NCI-H2081 treated with DMSO at 0.1 percent for 48 hours (cell line): ENCODE results near the gene FAM184A.
"Not testable (repeated sequence)": the region's sequence is repeated elsewhere in the genome, so short reads cannot be mapped to it uniquely, and the experiment has no call there.

ENCODE experiments used
- DNase-seq: peaks from one replicate; lab custom pipeline; 2025; lab: John Stamatoyannopoulos, UW

FAM184A gene, protein sequence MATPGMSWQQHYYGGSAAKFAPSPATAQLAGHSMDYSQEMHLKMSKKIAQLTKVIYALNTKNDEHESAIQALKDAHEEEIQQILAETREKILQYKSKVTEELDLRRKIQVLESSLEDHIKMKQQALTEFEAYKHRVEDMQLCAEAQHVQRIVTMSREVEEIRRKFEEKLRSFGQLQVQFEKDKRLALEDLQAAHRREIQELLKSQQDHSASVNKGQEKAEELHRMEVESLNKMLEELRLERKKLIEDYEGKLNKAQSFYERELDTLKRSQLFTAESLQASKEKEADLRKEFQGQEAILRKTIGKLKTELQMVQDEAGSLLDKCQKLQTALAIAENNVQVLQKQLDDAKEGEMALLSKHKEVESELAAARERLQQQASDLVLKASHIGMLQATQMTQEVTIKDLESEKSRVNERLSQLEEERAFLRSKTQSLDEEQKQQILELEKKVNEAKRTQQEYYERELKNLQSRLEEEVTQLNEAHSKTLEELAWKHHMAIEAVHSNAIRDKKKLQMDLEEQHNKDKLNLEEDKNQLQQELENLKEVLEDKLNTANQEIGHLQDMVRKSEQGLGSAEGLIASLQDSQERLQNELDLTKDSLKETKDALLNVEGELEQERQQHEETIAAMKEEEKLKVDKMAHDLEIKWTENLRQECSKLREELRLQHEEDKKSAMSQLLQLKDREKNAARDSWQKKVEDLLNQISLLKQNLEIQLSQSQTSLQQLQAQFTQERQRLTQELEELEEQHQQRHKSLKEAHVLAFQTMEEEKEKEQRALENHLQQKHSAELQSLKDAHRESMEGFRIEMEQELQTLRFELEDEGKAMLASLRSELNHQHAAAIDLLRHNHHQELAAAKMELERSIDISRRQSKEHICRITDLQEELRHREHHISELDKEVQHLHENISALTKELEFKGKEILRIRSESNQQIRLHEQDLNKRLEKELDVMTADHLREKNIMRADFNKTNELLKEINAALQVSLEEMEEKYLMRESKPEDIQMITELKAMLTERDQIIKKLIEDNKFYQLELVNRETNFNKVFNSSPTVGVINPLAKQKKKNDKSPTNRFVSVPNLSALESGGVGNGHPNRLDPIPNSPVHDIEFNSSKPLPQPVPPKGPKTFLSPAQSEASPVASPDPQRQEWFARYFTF

DNA sequence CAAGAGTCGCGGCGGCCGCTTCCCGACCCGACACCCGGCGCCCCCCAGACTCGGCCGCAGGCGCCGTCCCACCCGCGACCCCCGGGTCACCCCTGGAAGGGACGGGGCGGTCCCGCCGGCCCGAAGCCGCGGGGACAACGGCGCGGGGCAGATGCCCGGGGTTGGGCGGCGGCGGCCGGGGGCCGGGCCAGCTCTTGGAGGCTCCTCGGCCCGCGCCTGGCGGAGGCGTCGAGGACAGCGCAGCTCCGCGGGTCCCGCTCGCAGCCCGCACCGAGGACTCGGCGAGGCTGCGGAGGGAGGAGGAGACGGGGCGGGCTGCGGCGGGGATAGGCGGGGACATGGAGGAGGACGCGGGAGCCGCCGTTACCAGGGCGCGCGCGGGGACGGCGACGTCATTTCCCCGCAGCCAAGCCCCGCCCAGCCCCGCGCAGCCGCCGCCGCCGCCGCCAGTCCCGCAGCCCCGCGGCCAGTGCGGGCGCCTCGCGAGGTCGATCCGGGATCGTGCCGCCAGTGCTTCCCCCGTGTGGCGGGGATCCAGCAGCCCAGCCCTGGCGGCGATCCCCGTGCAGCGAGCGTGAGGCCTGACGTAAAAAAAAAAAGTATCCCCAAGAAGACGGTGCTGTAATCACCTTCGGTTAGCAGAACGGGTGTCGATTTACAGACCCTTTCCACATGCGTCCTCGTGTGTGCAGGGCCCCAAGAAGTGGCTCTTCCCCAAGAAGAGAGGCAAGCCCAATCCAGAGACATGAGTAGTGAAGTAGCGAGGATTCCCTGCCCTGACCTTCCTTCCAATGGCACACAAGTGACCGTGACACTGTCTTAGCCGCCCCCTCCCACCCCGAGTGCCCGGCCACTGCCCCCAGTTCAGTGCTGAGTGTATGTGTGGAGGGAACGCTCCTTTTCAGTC lies at the start of gene FAM184A:
Gene FAM184A (minus strand): TSS at position 289 of the 907 bp plus-strand sequence. CDS start 365 bp downstream, outside the sequence.
- DNase-seq: no peak

GRCh38 chr6:119127627-119128026 lies 49.2 kb upstream of the FAM184A start:
- no peak for DNase-seq

DNA sequence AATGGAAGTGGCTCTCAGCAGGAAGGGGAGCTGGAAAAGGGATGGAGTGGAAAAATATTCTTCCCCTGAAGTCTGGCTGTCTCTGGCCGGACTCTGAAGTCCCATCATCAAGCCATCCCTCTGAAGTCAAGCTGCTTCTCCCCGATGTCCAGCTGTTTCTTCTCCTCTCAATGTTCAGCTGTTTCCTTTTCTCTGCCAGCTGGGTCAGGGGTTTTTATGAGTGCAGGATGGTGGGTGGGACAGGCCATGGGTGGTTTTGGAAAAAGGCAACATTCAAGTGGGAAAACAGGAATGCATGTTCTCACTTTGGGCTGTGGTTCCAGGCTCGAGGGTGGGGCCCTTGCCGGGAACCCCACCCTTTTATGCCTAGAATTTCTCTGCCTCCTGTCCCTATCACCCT lies 48.4 kb upstream of the FAM184A start:
- DNase-seq: no peak

DNA sequence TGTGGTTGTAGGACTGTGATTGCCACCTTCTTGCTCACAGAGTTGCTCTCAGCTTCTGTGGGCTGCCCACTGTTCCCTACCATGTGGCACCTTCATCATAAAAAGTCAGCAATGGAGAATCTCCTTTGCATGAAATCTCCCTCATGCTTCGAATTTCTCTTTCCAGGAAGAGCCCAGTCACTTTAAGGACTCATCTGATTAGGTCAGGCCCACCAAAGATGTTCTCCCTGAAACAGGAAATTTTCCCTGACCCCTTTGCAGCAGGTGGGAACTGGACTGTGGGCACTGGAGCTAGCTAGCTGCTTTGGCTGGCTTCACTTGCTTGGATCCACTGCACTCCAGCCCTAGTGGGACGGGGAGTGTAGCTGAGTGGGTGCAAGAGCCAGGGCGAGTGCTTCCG lies 47.7 kb upstream of the FAM184A start:
- no peak for DNase-seq

GRCh38 chr6:119125576-119125975 lies 47.1 kb upstream of the FAM184A start:
- DNase-seq: no peak

GRCh38 chr6:119124079-119124824 lies 45.8 kb upstream of the FAM184A start:
- DNase-seq: no peak

- DNase-seq: no peak
Observed at GRCh38 chr6:119122336-119122735, 43.9 kb upstream of the FAM184A start.

DNA sequence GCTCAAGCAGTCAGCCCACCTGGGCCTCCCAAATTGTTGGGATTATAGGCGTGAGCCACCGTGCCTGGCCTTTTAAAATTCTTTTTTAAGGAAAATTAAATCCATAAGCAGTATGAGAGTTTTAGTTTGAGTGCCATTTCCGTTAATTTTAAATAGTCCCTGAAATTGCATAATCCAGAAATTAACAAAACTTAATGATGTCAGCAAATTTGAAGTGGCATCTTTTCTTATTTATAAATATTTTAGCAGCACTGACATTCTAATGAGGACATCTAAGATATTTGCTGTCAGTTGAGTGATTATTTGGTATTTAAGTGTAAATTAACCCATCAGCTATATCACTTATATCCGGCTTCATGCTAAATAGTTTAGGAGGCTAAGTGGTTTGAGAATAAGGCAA lies 42.9 kb upstream of the FAM184A start:
- DNase-seq: no peak

DNA sequence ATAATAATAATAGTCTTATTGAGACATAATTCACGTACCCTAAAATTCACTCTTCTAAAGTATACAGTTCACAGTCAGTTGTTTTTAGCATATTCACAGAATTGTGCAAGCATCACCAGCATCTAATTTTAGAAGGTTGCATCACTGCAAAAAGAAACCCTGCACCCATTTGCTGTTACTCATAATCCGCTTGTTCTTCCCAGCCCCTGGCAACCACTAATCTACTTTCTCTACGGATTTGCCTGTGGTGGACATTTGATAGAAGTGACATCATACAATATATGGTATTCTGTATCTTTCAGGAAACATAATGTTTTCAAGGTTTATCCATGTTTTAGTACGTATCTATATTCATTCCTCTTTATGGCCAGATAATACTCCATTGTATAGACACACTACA lies 41.5 kb upstream of the FAM184A start:
- DNase-seq: no peak

DNA sequence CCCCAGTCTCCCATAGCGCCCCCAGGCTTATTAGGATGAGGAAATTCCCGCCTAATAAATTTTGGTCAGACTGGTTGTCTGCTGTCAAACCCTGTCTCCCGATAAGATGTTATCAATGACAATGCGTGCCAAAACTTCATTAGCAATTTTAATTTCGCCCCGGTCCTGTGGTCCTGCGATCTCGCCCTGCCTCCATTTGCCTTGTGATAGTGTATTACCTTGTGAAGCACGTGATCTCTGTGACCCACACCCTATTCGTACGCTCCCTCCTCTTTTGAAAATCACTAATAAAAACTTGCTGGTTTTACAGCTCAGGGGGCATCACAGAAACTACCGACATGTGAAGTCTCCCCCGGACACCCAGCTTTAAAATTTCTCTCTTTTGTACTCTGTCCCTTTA lies 40.6 kb upstream of the FAM184A start:
- DNase-seq: not testable (repeated sequence)

- no peak for DNase-seq
Observed at GRCh38 chr6:119116712-119117281, 38.3 kb upstream of the FAM184A start.

DNA sequence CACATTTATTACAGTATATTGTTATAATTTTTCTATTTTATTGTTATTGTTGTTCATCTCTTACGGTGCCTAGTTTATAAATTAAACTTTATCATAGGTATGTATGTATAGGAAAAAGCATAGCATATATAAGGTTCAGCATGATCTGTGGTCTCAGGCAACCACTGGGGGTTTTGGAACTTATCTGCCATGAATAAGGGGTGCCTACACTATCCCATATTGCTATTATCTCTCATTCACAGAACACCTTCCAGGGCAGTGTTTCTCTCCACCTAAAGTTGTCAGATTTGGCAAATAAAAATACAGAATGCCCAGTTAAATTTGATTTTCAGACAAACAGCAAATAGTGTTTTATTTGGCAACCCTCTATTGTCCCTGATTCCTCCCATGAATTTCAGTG lies 35.5 kb upstream of the FAM184A start:
- DNase-seq: no peak

- no peak for DNase-seq
Observed at GRCh38 chr6:119112812-119113530, 34.5 kb upstream of the FAM184A start.

- no peak for DNase-seq
Observed at GRCh38 chr6:119110601-119111548, 32.4 kb upstream of the FAM184A start.

DNA sequence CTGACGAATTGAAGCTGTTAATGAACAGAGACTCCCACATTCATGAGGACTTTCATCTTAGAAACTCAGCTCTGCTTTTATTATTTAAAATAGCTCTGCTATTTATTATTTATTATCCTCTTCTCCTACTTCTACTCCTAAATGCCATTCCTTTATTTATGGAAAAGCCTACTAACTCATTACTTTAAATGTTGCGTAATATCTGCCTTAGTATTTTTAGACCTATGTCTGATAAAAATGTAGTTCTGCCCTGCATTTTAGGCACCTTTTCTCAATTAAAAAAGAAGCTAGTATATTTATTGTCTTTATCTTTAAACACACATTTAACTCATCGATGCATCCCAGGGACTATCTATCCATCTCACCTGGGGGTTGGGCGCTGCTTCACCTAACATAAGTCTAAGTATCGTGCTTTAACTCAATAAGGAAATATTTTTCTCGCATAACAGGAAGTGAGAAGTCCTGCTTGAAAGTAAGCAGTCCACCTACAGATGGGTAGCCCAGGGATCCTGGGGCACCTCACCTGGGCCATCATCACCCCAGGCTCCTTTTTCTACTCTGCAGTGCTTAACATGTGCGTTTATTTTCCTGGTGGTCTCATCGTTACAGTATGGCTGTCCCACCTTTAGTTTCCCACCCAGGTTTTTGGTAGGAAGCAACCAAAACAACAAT lies 31.3 kb upstream of the FAM184A start:
- no peak for DNase-seq

DNA sequence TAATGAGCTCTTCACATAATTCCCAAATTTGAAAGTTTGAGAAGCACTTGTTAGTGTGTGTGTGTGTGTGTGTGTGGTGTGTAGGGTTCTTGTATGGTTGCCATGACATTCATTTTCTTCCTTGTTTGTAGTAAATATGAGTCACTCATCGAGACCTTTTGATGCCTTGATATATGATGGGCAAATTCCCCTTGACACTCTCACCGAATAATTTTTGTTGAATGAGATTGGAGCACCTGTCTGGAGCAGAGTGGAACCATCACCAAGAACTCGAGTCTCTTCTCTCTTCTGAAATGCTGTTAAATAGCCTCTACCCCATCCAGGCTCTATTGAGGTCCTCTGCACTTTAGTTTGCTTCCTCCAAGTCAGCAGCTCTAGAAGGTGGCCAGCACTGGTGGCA lies 29.6 kb upstream of the FAM184A start:
- no peak for DNase-seq

- no peak for DNase-seq
Observed at GRCh38 chr6:119105282-119105681, 26.8 kb upstream of the FAM184A start.

GRCh38 chr6:119102901-119103300 lies 24.4 kb upstream of the FAM184A start:
- no peak for DNase-seq
